HL-60 (cell line): ENCODE measurements around the gene HSDL2.

ENCODE experiments used
- CTCF ChIP-seq: IDR thresholded peaks from one replicate; pipeline ENCODE4 v1.5.1; 2011; ENCODE audit warnings: low read length, control low read depth, inconsistent platforms; ENCODE audit not compliant: insufficient read depth
- GABPA ChIP-seq: IDR thresholded peaks from 2 replicates; pipeline ENCODE4 v1.6.1; 2012; ENCODE audit warnings: low read depth
- POLR2AphosphoS5 ChIP-seq: IDR thresholded peaks from 2 replicates; pipeline ENCODE4 v1.6.1; 2012; ENCODE audit warnings: low read depth
- REST ChIP-seq: IDR thresholded peaks from 2 replicates; pipeline ENCODE4 v1.6.1; 2012; ENCODE audit warnings: low read depth; ENCODE audit not compliant: insufficient replicate concordance
- SPI1 ChIP-seq: IDR thresholded peaks from 2 replicates; pipeline ENCODE4 v1.6.1; 2012; ENCODE audit warnings: low read depth, mild to moderate bottlenecking, borderline replicate concordance

GRCh38 chr9:112506571-112506970 lies 126.7 kb downstream of the HSDL2 start:
- TF ChIP-seq CTCF: no peak
- TF ChIP-seq REST: no peak
- no peak for TF ChIP-seq POLR2AphosphoS5
- no peak for TF ChIP-seq GABPA
- TF ChIP-seq SPI1: no peak
